Measurements from ENCODE around the gene ZSCAN20.
"Not testable (repeated sequence)": the region's sequence is repeated elsewhere in the genome, so short reads cannot be mapped to it uniquely, and the experiment has no call there.

Gene ZSCAN20

GRCh38 chr1:33473900-33474299 is 1.5 kb downstream of the ZSCAN20 start:
- no peak for DNase-seq (ENCODE audit: low read depth in 2 of 3, low spot score in 1 of 3)

DNA sequence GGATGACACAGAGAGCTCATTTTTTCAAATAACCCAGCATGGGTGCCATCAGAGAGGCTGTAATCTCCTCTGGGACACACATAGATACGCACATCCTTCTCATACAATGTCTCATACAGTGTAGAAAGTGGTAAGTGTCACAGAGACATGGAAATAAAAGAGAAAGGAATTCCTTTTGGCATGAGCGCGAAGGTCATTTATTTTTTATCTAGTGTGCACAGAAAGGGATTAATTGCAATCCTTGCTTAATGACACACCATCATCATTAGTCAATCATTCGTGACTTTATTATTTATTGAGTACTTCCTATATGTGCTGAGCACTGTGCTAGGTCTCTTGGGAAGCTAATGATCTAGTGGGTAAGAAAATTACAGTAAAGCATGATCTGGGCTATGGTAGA is 5.0 kb downstream of the ZSCAN20 start:
- DNase-seq (ENCODE audit: low read depth in 2 of 3, low spot score in 1 of 3), result no peak

DNA sequence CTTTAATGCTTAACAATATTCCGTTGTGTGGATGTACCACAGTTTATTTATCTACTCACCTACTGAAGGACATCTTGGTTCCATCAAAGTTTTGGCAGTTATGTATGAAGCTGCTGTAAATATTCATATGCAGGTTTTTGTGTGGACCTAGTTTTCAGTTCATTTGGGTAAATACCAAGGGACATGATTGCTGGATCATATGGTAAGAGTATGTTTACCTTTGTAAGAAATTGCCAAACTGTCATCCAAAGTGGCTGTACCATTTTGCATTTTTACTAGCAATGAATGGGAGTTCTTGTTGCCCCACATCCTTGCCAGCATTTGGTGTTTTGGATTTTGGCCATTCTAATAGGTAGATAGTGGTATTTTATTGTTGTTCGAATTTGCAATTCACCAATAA is 10.0 kb downstream of the ZSCAN20 start:
- DNase-seq (ENCODE audit: low read depth in 2 of 3, low spot score in 1 of 3), result no peak

DNA sequence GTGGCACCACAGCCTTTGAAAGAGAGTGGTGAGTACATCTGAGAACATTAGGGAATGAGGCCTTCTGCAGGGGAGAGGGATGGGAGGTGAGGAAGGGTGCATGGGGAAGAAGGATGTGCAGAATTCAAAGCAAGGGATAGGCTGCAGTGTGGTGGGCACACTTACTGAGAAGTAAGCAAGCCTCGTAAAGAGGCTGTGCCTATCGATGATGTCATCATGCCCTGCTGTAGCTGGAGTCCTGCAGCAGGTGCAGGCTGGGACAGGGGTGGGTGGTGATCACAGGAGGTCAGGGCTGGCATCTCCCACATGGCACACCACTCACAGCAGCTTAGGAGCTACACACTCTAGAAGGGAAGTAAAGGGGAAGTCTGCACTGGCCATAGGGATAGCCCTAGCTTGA is 16.2 kb downstream of the ZSCAN20 start:
- no peak for DNase-seq (ENCODE audit: low read depth in 2 of 3, low spot score in 1 of 3)

DNA sequence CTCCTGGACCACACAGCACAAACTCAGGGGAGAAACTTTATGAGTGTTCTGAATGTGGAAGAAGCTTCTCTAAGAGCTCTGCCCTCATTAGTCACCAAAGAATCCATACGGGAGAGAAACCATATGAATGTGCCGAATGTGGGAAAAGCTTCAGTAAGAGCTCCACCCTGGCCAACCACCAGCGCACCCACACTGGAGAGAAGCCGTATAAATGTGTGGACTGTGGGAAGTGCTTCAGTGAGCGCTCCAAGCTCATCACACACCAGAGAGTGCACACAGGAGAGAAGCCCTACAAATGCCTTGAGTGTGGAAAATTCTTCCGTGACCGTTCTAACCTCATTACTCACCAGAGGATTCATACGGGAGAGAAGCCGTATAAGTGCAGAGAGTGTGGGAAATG is 22.5 kb downstream of the ZSCAN20 start:
- DNase-seq (ENCODE audit: low read depth in 2 of 3, low spot score in 1 of 3), result no peak

GRCh38 chr1:33497410-33497809 is 25.0 kb downstream of the ZSCAN20 start:
- DNase-seq (ENCODE audit: low read depth in 2 of 3, low spot score in 1 of 3), result no peak

DNA sequence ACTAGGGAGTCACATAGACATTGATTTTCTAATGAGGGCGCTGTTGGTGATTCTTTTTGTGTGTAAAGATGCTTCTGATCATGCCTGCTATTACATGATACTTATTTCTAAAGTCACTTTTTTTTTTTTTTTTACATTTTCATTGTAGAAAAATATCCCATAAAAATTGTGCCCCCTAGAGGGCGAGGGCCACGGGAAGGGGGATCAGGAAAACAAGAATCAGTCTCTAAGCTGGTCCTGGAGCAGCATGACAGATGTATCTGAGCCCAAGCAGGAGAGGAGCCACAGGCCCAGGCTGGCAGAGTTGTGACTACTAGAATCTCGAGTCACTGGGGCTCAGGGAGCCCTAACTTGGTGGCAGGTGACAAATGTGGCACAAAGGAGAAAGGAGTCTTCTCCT is 28.1 kb downstream of the ZSCAN20 start:
- no peak for DNase-seq (ENCODE audit: low read depth in 2 of 3, low spot score in 1 of 3)

DNA sequence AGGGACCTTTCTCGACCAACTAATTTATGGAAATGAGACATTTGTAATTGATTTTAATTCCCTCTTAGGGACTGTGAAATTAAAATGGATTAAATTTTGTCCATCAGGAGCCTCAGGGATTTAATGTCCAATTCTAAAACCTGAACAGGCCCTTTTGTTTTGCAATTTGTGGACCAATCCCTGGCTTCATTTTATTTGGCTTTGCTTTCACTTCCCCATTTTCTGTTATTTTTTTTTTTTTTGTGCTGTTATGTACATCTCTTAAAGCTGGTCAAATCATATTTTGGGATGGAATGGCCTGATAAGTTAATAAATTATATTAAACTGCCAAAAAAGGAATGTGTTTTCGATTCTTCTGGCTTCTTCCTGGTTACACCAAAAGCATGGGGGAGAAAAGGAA is 28.9 kb downstream of the ZSCAN20 start:
- DNase-seq (ENCODE audit: low read depth in 2 of 3, low spot score in 1 of 3), result no peak

DNA sequence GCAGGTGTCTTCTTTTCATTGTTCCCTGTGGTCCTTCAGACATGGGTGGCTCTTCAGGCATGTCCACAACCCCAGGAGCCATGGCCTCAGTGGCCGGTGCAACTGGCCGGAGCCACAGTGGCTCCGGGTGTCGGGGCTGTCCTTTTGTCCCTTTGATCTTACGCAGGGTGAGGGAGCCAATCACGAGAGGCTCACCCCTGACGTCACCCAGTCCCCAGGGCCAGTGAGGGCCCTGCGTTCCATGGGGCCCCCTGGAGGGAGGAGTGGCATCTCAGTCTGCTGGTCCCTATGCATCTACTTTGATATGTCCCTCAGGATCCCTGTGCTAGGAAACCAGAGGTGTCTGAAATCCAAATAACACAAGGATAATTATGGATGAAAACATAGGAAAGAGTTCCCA is 29.3 kb downstream of the ZSCAN20 start:
- DNase-seq (ENCODE audit: low read depth in 2 of 3, low spot score in 1 of 3), result no peak

GRCh38 chr1:33502726-33503125 is 30.3 kb downstream of the ZSCAN20 start:
- DNase-seq (ENCODE audit: low read depth in 2 of 3, low spot score in 1 of 3), result no peak

GRCh38 chr1:33503506-33503905 is 31.1 kb downstream of the ZSCAN20 start:
- no peak for DNase-seq (ENCODE audit: low read depth in 2 of 3, low spot score in 1 of 3)

- no peak for DNase-seq (ENCODE audit: low read depth in 2 of 3, low spot score in 1 of 3)
These were observed 35.2 kb downstream of the ZSCAN20 start for GRCh38 chr1:33507661-33508060.

- DNase-seq (ENCODE audit: low read depth in 2 of 3, low spot score in 1 of 3), result no peak
These were observed 35.7 kb downstream of the ZSCAN20 start for GRCh38 chr1:33508151-33508550.

DNA sequence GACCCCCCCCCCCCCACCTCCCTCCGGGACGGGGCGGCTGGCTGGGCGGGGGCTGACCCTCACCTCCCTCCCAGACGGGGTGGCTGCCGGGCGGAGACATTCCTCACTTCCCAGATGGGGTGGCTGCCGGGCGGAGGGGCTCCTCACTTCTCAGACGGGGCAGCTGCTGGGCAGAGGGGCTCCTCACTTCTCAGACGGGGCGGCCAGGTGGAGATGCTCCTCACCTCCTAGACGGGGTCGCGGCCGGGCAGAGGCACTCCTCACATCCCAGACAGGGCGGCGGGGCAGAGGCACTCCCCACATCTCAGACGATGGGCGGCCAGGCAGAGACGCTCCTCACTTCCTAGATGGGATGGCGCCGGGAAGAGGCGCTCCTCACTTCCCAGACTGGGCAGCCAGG is 36.8 kb downstream of the ZSCAN20 start:
- DNase-seq (ENCODE audit: low read depth in 2 of 3, low spot score in 1 of 3), result not testable (repeated sequence)

DNA sequence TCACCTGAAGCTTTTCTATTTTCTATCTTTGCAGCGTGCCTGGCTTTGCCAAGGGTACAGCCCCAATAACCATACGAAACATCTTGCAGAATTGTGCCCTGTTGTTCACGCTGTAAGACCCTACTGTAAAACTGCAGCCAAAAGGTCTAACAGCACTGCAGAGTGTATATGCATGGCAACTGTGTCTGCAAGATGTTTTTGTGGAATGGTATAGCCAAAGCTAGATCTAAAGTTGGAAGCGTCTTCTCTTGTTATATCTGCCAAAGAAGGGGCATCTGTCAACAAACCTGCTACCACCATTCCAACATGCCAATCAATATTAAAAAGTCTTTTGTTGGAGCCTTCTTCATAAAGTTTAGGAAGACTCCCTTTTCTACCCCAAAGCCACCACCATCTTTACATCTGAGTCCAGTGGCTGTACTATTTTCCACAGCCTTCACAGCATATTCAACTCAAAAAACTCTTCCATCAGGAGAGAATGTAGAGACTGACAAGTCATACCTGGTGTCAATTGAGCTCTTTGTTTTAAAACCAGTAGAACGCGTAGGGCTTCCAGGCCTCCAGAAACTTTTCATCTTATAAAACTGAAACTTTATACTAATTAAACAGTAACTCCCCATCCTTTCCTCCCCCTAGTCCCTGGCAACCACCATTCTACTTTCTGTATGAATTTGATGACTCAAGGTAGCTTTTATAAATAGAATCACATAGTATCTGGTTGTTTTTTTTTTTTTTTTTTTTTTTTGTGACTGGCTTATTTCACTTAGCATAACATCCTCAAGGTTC is 40.0 kb downstream of the ZSCAN20 start:
- no peak for DNase-seq (ENCODE audit: low read depth in 2 of 3, low spot score in 1 of 3)

DNA sequence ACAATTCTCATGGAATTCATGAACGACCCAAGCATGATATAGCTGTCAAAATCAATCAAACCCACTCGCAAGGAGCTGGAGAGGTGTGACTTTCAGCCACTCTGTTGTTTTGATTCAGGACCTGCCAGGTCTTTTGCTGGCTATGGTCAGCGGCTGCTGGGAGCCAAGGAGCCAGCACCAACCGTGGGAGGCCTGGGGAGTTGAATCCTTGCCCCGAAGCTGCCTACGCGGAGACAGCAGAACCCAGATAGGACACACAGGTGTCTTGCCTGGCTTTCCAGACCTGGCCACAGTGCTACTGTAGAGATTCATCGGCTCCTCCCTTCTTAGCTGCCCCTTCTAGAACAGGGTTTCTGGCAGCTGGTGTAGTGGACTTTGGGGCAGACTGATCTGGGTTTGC is 42.7 kb downstream of the ZSCAN20 start:
- DNase-seq (ENCODE audit: low read depth in 2 of 3, low spot score in 1 of 3), result no peak

DNA sequence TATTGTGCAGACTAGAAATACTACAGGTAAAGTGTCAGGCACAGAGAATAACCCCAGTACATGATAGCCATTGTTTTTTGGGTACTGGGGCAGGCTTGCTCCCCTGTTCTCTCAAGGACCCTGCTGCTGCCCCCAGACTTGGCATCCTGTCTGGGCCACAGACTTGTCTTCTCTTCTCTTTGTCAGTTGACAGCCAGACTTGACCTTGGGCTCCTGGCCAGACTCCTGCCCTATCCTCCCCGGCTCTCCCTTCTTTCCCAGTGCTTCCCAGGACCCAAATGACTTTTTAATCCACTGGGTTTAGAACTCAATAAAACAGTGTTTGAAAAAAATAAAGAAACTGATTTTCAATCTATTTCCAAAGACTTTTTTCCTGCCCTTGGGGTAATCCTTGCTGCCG is 43.2 kb downstream of the ZSCAN20 start:
- no peak for DNase-seq (ENCODE audit: low read depth in 2 of 3, low spot score in 1 of 3)

DNA sequence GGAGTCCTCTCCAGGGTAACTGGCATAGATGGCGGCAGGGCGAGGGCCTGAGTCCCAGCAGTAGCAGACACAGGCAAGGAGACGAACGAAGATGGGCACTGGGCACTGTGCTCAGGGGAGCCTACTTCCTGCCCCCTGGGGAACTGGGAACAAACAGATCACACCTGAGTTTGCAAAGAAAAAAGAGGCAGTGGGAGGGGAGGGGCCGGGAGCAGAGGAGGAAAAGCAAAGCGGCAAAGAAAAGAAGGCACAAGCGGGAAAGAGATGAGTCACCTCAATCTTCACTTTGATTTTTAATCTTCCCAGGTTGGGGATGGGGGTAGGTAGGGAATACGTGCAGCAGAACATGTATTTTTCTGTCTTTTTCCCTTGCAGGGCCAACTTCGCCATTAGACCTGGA is 44.0 kb downstream of the ZSCAN20 start:
- no peak for DNase-seq (ENCODE audit: low read depth in 2 of 3, low spot score in 1 of 3)

DNA sequence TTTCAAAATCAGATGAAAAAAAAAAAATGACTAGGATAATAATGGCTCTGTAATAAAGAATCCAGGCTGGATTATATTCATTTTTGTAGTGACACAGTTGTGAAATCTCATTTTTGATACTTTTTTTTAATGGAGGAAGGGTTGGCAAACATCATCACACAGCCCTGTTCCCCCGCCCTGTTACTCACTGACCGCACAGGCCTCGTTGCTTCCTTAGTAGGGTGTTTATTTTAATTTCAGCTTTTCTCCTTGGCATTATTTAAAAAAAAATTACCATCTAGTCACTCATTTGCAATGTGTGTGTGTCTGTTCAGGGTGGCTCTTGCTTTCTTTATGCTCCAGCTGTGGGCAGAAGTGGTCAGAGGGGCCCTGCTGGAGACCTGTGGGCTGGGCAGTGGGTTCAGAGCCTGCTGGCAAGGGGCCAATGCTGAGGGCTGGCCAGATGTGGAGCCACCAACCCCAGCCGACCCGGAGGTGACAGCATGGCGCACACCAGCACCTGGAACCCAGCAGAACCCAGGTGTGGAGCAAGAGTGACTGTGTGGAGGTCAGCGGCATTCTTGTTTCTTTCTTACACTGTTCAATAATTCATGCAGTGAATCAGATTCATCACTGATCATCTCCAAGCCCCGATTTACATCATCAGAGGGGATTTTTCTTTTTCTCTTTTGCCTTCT is 44.6 kb downstream of the ZSCAN20 start:
- DNase-seq (ENCODE audit: low read depth in 2 of 3, low spot score in 1 of 3), result no peak

DNA sequence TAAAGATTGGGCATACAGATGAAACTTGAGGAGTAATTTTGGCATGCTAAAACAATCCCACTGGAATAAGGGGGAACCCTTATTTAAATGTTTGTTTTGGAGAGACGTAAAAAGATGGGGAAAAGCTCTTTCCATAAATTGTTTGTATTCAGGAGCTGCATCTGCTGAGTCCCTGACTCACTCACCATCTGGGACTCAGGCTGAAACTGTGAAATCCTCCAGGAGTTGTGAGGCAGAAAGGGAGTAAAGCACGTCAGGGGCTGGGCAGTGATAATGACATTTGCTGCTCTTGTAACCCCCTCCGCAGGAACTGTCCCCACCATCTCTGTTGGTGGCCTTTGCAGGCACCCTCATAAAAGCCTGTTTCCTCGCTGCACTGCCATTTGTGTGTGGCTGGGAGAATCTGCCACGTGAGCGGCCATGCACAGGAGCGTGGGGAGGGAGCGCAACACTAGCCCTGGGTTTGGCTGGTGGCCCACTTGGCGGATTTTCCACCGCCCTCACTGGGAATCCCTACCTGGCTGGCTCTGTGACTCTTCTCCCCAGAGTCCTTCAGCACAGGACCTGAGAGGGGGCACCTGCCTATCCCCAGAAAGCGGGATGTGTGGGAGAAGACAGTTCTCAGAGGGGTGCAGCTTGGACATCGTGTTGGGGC is 45.3 kb downstream of the ZSCAN20 start:
- no peak for DNase-seq (ENCODE audit: low read depth in 2 of 3, low spot score in 1 of 3)

DNA sequence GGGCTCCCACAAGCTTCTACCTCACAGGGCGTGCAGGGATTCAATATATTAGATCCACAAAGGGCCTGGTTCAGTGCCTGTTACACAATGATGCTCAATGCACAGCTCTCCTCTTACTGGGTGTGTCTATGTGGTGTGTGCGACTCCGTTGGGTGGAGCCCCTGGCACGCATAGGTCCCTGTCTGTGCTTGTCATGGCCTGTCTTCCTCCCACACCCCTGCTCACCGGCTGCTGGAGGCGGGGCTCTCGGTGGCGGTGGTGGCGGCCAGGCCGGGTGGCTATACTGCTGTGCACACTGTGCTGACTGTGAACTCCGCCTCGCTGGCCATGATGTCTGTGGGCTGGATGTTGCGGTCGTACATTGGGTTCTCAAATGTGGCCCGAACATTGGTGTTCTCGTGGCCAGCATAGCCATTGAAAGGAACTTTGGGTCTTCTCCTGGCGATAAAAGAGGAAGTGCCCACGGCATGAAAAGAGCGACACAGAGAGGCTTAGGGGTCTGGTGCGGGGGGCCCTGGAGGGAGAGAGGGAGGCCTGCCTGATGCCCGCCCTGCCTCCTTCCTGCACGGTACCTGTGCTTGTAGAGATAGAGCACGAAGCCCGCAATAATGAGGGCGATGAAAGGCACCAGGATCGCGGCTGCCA is 46.9 kb downstream of the ZSCAN20 start:
- no peak for DNase-seq (ENCODE audit: low read depth in 2 of 3, low spot score in 1 of 3)

- no peak for DNase-seq (ENCODE audit: low read depth in 2 of 3, low spot score in 1 of 3)
These were observed 52.1 kb downstream of the ZSCAN20 start for GRCh38 chr1:33524586-33524985.

Measured in stimulated activated CD4-positive, alpha-beta T cell treated with anti-CD3 and anti-CD28 coated beads, Interleukin-12 subunit alpha, Interleukin-12 subunit beta, amount 100 ng/mL, for 48 hours (primary cell).